MM.1S (cell line): ENCODE results near the gene FAM50A.
A peak's percentile ranks its signal among the peaks of the same experiment; 100 is the strongest.

Source experiments
- DNase-seq: peaks from one replicate; pipeline ENCODE4 v3.0.0-alpha.2; 2015
- H2AFZ ChIP-seq: fragments of 300-600 bp; sonication (generic); 2 replicates; pipeline ENCODE4 v1.6.0; 2016; ENCODE audit warnings: antibody characterized with exemption, low read length
- H3F3A ChIP-seq: fragments of 300-600 bp; sonication (generic); 2 replicates; pipeline ENCODE4 v1.6.1; 2016; ENCODE audit warnings: mild to moderate bottlenecking, antibody characterized with exemption, low read length, moderate library complexity, mixed read lengths; ENCODE audit not compliant: insufficient read depth
- H3K27ac ChIP-seq: fragments of 300-600 bp; sonication (generic); 2 replicates; pipeline ENCODE4 v1.5.1; 2016; ENCODE audit warnings: mild to moderate bottlenecking, low read length
- H3K27me3 ChIP-seq: fragments of 300-600 bp; sonication (generic); replicated peaks from 2 replicates; pipeline ENCODE4 v1.6.0; 2016; ENCODE audit warnings: low read length; ENCODE audit not compliant: insufficient read depth
- H3K36me3 ChIP-seq: fragments of 300-600 bp; sonication (generic); replicated peaks from 2 replicates; pipeline ENCODE4 v1.6.1; 2016; ENCODE audit warnings: mild to moderate bottlenecking, low read length, mixed read lengths; ENCODE audit not compliant: insufficient read depth
- H3K4me1 ChIP-seq: fragments of 300-600 bp; sonication (generic); 2 replicates; pipeline ENCODE4 v1.6.1; 2016; ENCODE audit warnings: low read length, mixed read lengths
- H3K4me2 ChIP-seq: fragments of 300-600 bp; sonication (generic); 2 replicates; pipeline ENCODE4 v1.6.0; 2016; ENCODE audit warnings: low read depth, low read length
- H3K4me3 ChIP-seq: fragments of 300-600 bp; sonication (generic); 2 replicates; pipeline ENCODE4 v1.5.1; 2016; ENCODE audit warnings: low read length, mixed read lengths
- H3K79me2 ChIP-seq: fragments of 300-600 bp; sonication (generic); 2 replicates; pipeline ENCODE4 v1.6.1; 2016; ENCODE audit warnings: mixed run types, low read length, mixed read lengths
- H3K9ac ChIP-seq: fragments of 300-600 bp; sonication (generic); 2 replicates; pipeline ENCODE4 v1.6.1; 2016; ENCODE audit warnings: low read length, mixed read lengths
- H3K9me2 ChIP-seq: fragments of 300-600 bp; sonication (generic); replicated peaks from 2 replicates; pipeline ENCODE4 v1.6.1; 2016; ENCODE audit warnings: mild to moderate bottlenecking, low read length, mixed read lengths; ENCODE audit not compliant: insufficient read depth
- H3K9me3 ChIP-seq: fragments of 300-600 bp; sonication (generic); replicated peaks from 2 replicates; pipeline ENCODE4 v1.6.1; 2016; ENCODE audit warnings: mild to moderate bottlenecking, low read length, mixed read lengths; ENCODE audit not compliant: insufficient read depth
- H4K20me1 ChIP-seq: fragments of 300-600 bp; sonication (generic); 2 replicates; pipeline ENCODE4 v1.6.1; 2016; ENCODE audit warnings: mild to moderate bottlenecking, low read length, moderate library complexity, mixed read lengths; ENCODE audit not compliant: insufficient read depth
- CTCF ChIP-seq: fragments of 300-600 bp; sonication (generic); IDR thresholded peaks from 2 replicates; pipeline ENCODE4 v1.5.1; 2016; ENCODE audit warnings: antibody characterized with exemption, low read length, mixed read lengths
- EZH2 ChIP-seq: fragments of 300-600 bp; sonication (generic); optimal IDR thresholded peaks from 2 replicates; pipeline ENCODE3; 2017; ENCODE audit warnings: low read depth, mild to moderate bottlenecking, antibody characterized with exemption, low read length, mixed read lengths
- EZH2phosphoT487 ChIP-seq: fragments of 300-600 bp; sonication (generic); IDR thresholded peaks from 2 replicates; pipeline ENCODE4 v1.6.1; 2018; ENCODE audit warnings: antibody characterized with exemption, low read length

FAM50A gene

GRCh38 chrX:154401045-154401799 is 42.7 kb upstream of the FAM50A start:
- Histone ChIP-seq H3F3A (peaks cover 38% of the 10 kb centered on the region), H3K27me3 (no peaks in the 10 kb centered on the region), H3K4me3 (no peak overlapping the region), H4K20me1 (0 out of 2 replicates have a peak, but pooled peaks cover 9% of the 10 kb centered on the region), H2AFZ (no peak overlapping the region), H3K4me1 (no peaks in the 10 kb centered on the region), H3K36me3 (peaks cover 9% of the 10 kb centered on the region; the same call in 1 of the 2 replicates), H3K4me2 (no peak overlapping the region), H3K9me2 (no peaks in the 10 kb centered on the region), H3K27ac (peak overlapping the region; percentile 13; the same call in 1 of the 2 replicates), H3K9ac (no peak overlapping the region), H3K9me3 (no peaks in the 10 kb centered on the region), H3K79me2 (peaks cover 18% of the 10 kb centered on the region)
- TF ChIP-seq EZH2phosphoT487 = no peak
- TF ChIP-seq EZH2 = no peak
- TF ChIP-seq CTCF = no peak
- DNase-seq = no peak

- TF ChIP-seq EZH2 (no peak), EZH2phosphoT487 (no peak), CTCF (no peak)
- Histone ChIP-seq H3K4me3 (no peak overlapping the region), H3K27ac (peak overlapping the region; percentile 13; the same call in 1 of the 2 replicates), H3F3A (peaks cover 38% of the 10 kb centered on the region), H2AFZ (no peak overlapping the region), H3K9me3 (no peaks in the 10 kb centered on the region), H3K36me3 (peaks cover 9% of the 10 kb centered on the region; the same call in 1 of the 2 replicates), H3K4me1 (no peaks in the 10 kb centered on the region), H4K20me1 (0 out of 2 replicates have a peak, but pooled peaks cover 9% of the 10 kb centered on the region), H3K4me2 (no peak overlapping the region), H3K9ac (no peak overlapping the region), H3K27me3 (no peaks in the 10 kb centered on the region), H3K9me2 (no peaks in the 10 kb centered on the region), H3K79me2 (peaks cover 18% of the 10 kb centered on the region)
- no peak for DNase-seq
These were observed 41.9 kb upstream of the FAM50A start for GRCh38 chrX:154401918-154402621.

GRCh38 chrX:154402622-154403127 is 41.3 kb upstream of the FAM50A start:
- no peak overlapping the region; the same call in 1 of the 2 replicates for H3K27ac ChIP-seq
- H3K9me3 ChIP-seq = no peaks in the 10 kb centered on the region
- H3F3A ChIP-seq = peaks cover 38% of the 10 kb centered on the region
- no peaks in the 10 kb centered on the region for H3K27me3 ChIP-seq
- no peaks in the 10 kb centered on the region for H3K4me1 ChIP-seq
- no peak for DNase-seq
- H2AFZ ChIP-seq = no peak overlapping the region
- H3K36me3 ChIP-seq = peaks cover 9% of the 10 kb centered on the region; the same call in 1 of the 2 replicates
- 0 out of 2 replicates have a peak, but pooled peaks cover 9% of the 10 kb centered on the region for H4K20me1 ChIP-seq
- no peak overlapping the region for H3K9ac ChIP-seq
- no peak overlapping the region for H3K4me2 ChIP-seq
- no peak for TF ChIP-seq EZH2
- no peak for TF ChIP-seq CTCF
- no peak for TF ChIP-seq EZH2phosphoT487
- no peaks in the 10 kb centered on the region for H3K9me2 ChIP-seq
- H3K79me2 ChIP-seq = peaks cover 18% of the 10 kb centered on the region
- H3K4me3 ChIP-seq = no peak overlapping the region
